Measurements from ENCODE around the gene COL4A1.

DNA sequence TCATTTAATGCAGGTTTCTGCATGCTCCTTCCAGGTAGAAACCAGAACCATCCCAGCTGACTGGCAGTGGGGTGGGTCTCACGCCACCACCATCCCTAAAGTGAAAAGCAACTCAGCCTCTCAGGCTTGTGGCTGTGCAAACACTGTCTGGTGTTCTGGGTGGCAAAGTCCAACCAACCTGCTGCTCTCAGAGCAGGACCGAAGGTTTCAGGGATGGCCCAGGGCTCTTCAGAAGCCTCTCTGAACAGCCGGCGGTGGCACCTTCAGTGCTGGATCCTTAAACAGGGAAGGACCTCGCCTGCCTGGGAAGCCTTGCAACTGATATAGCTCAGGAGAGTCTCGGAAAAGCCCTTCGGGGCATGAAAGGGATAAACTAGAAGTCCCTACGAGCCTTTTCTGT, 100.8 kb downstream of the COL4A1 start:
- TF ChIP-seq CTCF (IDR thresholded peaks at IDR 0.05) (no peak), POLR2A (IDR thresholded peaks at IDR 0.05) (no peak)
